CD4-positive, alpha-beta T cell treated with Interleukin-10 for 1 hour (primary cell): ENCODE measurements around the gene WRAP53.

Source experiments
- DNase-seq: peaks from one replicate; pipeline ENCODE4 v3.0.0-alpha.2; 2020

Gene WRAP53

GRCh38 chr17:7710301-7710700 lies 22.0 kb downstream of the WRAP53 start:
- no peak for DNase-seq

- no peak for DNase-seq
These were observed 22.9 kb downstream of the WRAP53 start for GRCh38 chr17:7711051-7711755.

- DNase-seq, result no peak
These were observed 24.0 kb downstream of the WRAP53 start for GRCh38 chr17:7712111-7712771.

- no peak for DNase-seq
These were observed 25.5 kb downstream of the WRAP53 start for GRCh38 chr17:7713782-7714181.

GRCh38 chr17:7714721-7715594 lies 26.7 kb downstream of the WRAP53 start:
- no peak for DNase-seq

GRCh38 chr17:7715936-7716886 lies 27.9 kb downstream of the WRAP53 start:
- DNase-seq, result no peak

- peak; percentile 16 for DNase-seq
These were observed 28.9 kb downstream of the WRAP53 start, which contains the start of gene DNAH2 for GRCh38 chr17:7716901-7717755. TSS of gene DNAH2 (plus strand) at chr17:7717744. CDS start at chr17:7719735, 1,991 bp downstream.

GRCh38 chr17:7717756-7718350 lies 29.6 kb downstream of the WRAP53 start:
- DNase-seq, result peak; percentile 16

GRCh38 chr17:7719661-7720060 lies 31.4 kb downstream of the WRAP53 start:
- DNase-seq, result no peak

GRCh38 chr17:7720125-7720524 lies 31.8 kb downstream of the WRAP53 start:
- DNase-seq, result no peak

GRCh38 chr17:7721612-7722011 lies 33.3 kb downstream of the WRAP53 start:
- no peak for DNase-seq

- no peak for DNase-seq
These were observed 39.6 kb downstream of the WRAP53 start for GRCh38 chr17:7727886-7728285.

GRCh38 chr17:7729816-7730215 lies 41.5 kb downstream of the WRAP53 start:
- no peak for DNase-seq

- DNase-seq, result no peak
These were observed 44.8 kb downstream of the WRAP53 start for GRCh38 chr17:7732981-7733539.

- no peak for DNase-seq
These were observed 49.3 kb downstream of the WRAP53 start for GRCh38 chr17:7737601-7738000.

GRCh38 chr17:7739746-7740145 lies 51.5 kb downstream of the WRAP53 start:
- no peak for DNase-seq

- DNase-seq, result no peak
These were observed 52.3 kb downstream of the WRAP53 start for GRCh38 chr17:7740481-7741001.

GRCh38 chr17:7742729-7743128 lies 54.5 kb downstream of the WRAP53 start:
- no peak for DNase-seq

GRCh38 chr17:7744416-7744815 lies 56.1 kb downstream of the WRAP53 start:
- DNase-seq, result no peak

GRCh38 chr17:7745748-7746470 lies 57.6 kb downstream of the WRAP53 start:
- no peak for DNase-seq
